GM12891 (cell line): ENCODE results near the gene GLDN.

Experiments used
- DNase-seq: peaks from one replicate; pipeline ENCODE4 v3.0.0; 2011; ENCODE audit warnings: low spot score; ENCODE audit not compliant: insufficient read length
- FAIRE-seq: peaks from 2 replicates; lab custom pipeline; 2011; peaks lifted over from hg19 to GRCh38; lab: Jason Lieb, UNC
- PAX5 ChIP-seq: IDR thresholded peaks from 2 replicates; pipeline ENCODE4 v1.6.1; 2011; ENCODE audit warnings: low read length, moderate library complexity, mild to moderate bottlenecking; ENCODE audit not compliant: insufficient read depth, severe bottlenecking
- POLR2A ChIP-seq: IDR thresholded peaks from 2 replicates; pipeline ENCODE4 v1.6.1; 2011; ENCODE audit warnings: low read depth, low read length, control low read depth
- POLR2AphosphoS5 ChIP-seq: IDR thresholded peaks from 2 replicates; pipeline ENCODE4 v1.6.1; 2011; ENCODE audit warnings: low read depth, low read length, control low read depth
- POU2F2 ChIP-seq: IDR thresholded peaks from 2 replicates; pipeline ENCODE4 v1.6.1; 2011; ENCODE audit warnings: low read depth, mild to moderate bottlenecking, control low read depth, low read length, moderate library complexity
- SPI1 ChIP-seq: IDR thresholded peaks from 2 replicates; pipeline ENCODE4 v1.6.1; 2011; ENCODE audit warnings: low read depth, low read length, control low read depth
- TAF1 ChIP-seq: IDR thresholded peaks from 2 replicates; pipeline ENCODE4 v1.6.1; 2011; ENCODE audit warnings: low read depth, low read length, control low read depth

Gene GLDN

GRCh38 chr15:51448622-51449399 lies 107.4 kb downstream of the GLDN start:
- DNase-seq (no peak), FAIRE-seq (no peak)
- no peak for TF ChIP-seq SPI1

- TF ChIP-seq SPI1 (no peak), POLR2A (no peak), POU2F2 (no peak), POLR2AphosphoS5 (no peak), PAX5 (no peak), TAF1 (no peak)
- FAIRE-seq (no peak), DNase-seq (no peak)
These were observed 108.5 kb downstream of the GLDN start for GRCh38 chr15:51450001-51450400.
